PC-9 (cell line): ENCODE measurements around the gene TMEM238. TPM values are rescaled to one million over a fixed set of nuclear protein-coding genes. Genes with fewer than 3 reads are reported as not detected.
A peak's percentile ranks its signal among the peaks of the same experiment; 100 is the strongest.
"Not testable (repeated sequence)": the region's sequence is repeated elsewhere in the genome, so short reads cannot be mapped to it uniquely, and the experiment has no call there.

Experiments used
- BruUV-seq: library from RNA; stranded (reverse); fragments of 400-500 nt; replicated peaks from 2 replicates; lab custom pipeline; 2021; lab: Mats Ljungman, UMichigan
- CTCF ChIA-PET: fragments of 300-600 bp; sonication (Branson Sonifier 250); formaldehyde crosslinking; loops from one replicate; lab custom pipeline; 2022; ENCODE audit warnings: antibody characterized with exemption; lab: Charles Lee
- POLR2A ChIA-PET: fragments of 300-600 bp; sonication (Branson Sonifier 250); formaldehyde crosslinking; loops from one replicate; lab custom pipeline; 2022; ENCODE audit warnings: antibody characterized with exemption; ENCODE audit not compliant: unreplicated experiment; lab: Charles Lee
- DNase-seq, 2 experiments: peaks; one replicate each; pipeline versions ENCODE4 v3.0.0 to v3.0.0-alpha.2; 2015 to 2022; ENCODE audit warnings: mixed read lengths in 1 of 2
- H2AFZ ChIP-seq: fragments of 200-600 bp; sonication (generic); 2 replicates; pipeline ENCODE4 v1.8.1; 2017; ENCODE audit warnings: antibody characterized with exemption
- H3F3A ChIP-seq: fragments of 200-600 bp; sonication (generic); 2 replicates; pipeline ENCODE4 v1.8.1; 2017; ENCODE audit warnings: antibody characterized with exemption, mild to moderate bottlenecking, low read depth; ENCODE audit not compliant: insufficient read depth
- H3K27ac ChIP-seq: fragments of 200-600 bp; sonication (generic); 2 replicates; pipeline ENCODE4 v1.6.1; 2016; ENCODE audit warnings: mixed run types
- H3K27me3 ChIP-seq: fragments of 200-600 bp; sonication (generic); 2 replicates; pipeline ENCODE4 v1.6.1; 2016; ENCODE audit warnings: low read depth, mixed run types; ENCODE audit not compliant: insufficient read depth
- H3K36me3 ChIP-seq: fragments of 200-600 bp; sonication (generic); 2 replicates; pipeline ENCODE4 v1.6.1; 2016; ENCODE audit warnings: low read depth, mixed run types
- H3K4me1 ChIP-seq: fragments of 200-600 bp; sonication (generic); replicated peaks from 2 replicates; pipeline ENCODE4 v1.6.1; 2016; ENCODE audit warnings: mixed run types; ENCODE audit not compliant: insufficient read depth
- H3K4me2 ChIP-seq: fragments of 200-600 bp; sonication (generic); 2 replicates; pipeline ENCODE4 v1.6.1; 2017; ENCODE audit warnings: mixed run types
- H3K4me3 ChIP-seq: fragments of 200-600 bp; sonication (generic); 2 replicates; pipeline ENCODE4 v1.6.1; 2016; ENCODE audit warnings: mixed run types
- H3K79me2 ChIP-seq: fragments of 200-600 bp; sonication (generic); 2 replicates; pipeline ENCODE4 v1.6.1; 2017; ENCODE audit warnings: low read depth, mixed run types
- H3K9me2 ChIP-seq: fragments of 200-600 bp; sonication (generic); 2 replicates; pipeline ENCODE4 v1.8.1; 2017; ENCODE audit warnings: mild to moderate bottlenecking; ENCODE audit not compliant: insufficient read depth
- H3K9me3 ChIP-seq: fragments of 200-600 bp; sonication (generic); 2 replicates; pipeline ENCODE4 v1.8.1; 2016; ENCODE audit warnings: low read depth; ENCODE audit not compliant: insufficient read depth
- H4K20me1 ChIP-seq: fragments of 200-600 bp; sonication (generic); 2 replicates; pipeline ENCODE4 v1.8.1; 2017; ENCODE audit not compliant: insufficient read depth
- CTCF ChIP-seq: fragments of 200-600 bp; sonication (generic); conservative IDR thresholded peaks from 2 replicates; pipeline ENCODE4 v1.6.1; 2017; ENCODE audit warnings: mixed run types, antibody characterized with exemption, mild to moderate bottlenecking, moderate library complexity
- EZH2 ChIP-seq: fragments of 200-600 bp; sonication (generic); IDR thresholded peaks from 2 replicates; pipeline ENCODE4 v1.8.0; 2017; ENCODE audit warnings: antibody characterized with exemption, low read depth
- intact Hi-C: fragments of 100-400 bp; cut with micrococcal nuclease; formaldehyde crosslinking; loops from one replicate; pipeline ENCODE4 v1.10.0; 2022; ENCODE audit not compliant: unreplicated experiment
- total RNA-seq: library from RNA; stranded (reverse); gene quantifications from 2 replicates; pipeline ENCODE4 v1.2.3, GENCODE V29; 2021

The TMEM238 gene
- total RNA-seq, 1 experiment from 2014 or later = 40.4 TPM

- intact Hi-C loops = loop anchor here (5.0 kb wide), 1 partner anchor 241 kb away; the partner anchor contains the start of gene DNAAF3
- Histone ChIP-seq H3K79me2 (peaks cover 40% of the 10 kb centered on the region), H3K4me3 (peak overlapping the region; percentile 63), H3F3A (peaks cover 36% of the 10 kb centered on the region), H3K4me2 (peak overlapping the region; percentile 84), H3K36me3 (peaks cover 21% of the 10 kb centered on the region), H3K27me3 (no peaks in the 10 kb centered on the region), H2AFZ (peak overlapping the region; percentile 85), H3K4me1 (peaks cover 21% of the 10 kb centered on the region), H4K20me1 (peaks cover 34% of the 10 kb centered on the region), H3K27ac (peak overlapping the region; percentile 28; the same call in 1 of the 2 replicates), H3K9me3 (no peaks in the 10 kb centered on the region), H3K9me2 (no peaks in the 10 kb centered on the region)
- CTCF ChIA-PET = no interaction called here
- TF ChIP-seq EZH2 (no peak), CTCF (no peak)
- BruUV-seq = TSS peak; percentile 91
- DNase-seq = no peak
- POLR2A ChIA-PET = interaction anchor here (0.7 kb wide), 1 partner anchor 107 kb away, joined by 3 read pairs; no protein-coding TSS in a partner anchor
Measured at GRCh38 chr19:55408533-55408872, 24.4 kb upstream of the TMEM238 start.

GRCh38 chr19:55407800-55408532 lies 23.9 kb upstream of the TMEM238 start:
- Histone ChIP-seq H3K9me3 (no peaks in the 10 kb centered on the region), H3K4me2 (peak overlapping the region; percentile 84), H3K4me3 (peak overlapping the region; percentile 63), H3K27ac (peak overlapping the region; percentile 86), H2AFZ (peak overlapping the region; percentile 85), H3K36me3 (peaks cover 24% of the 10 kb centered on the region), H3K9me2 (no peaks in the 10 kb centered on the region), H4K20me1 (peaks cover 39% of the 10 kb centered on the region), H3K4me1 (peaks cover 21% of the 10 kb centered on the region), H3K79me2 (peaks cover 45% of the 10 kb centered on the region), H3F3A (peaks cover 41% of the 10 kb centered on the region), H3K27me3 (no peaks in the 10 kb centered on the region)
- DNase-seq = peak; percentile 95 to 98
- BruUV-seq = no TSS peak
- intact Hi-C loops = loop anchor here (2.0 to 5.0 kb wide), 3 partner anchors 23 to 241 kb away; partner anchors contain the start of genes DNAAF3, KMT5C, RPL28 and TMEM238
- POLR2A ChIA-PET = interaction anchor here (0.5 to 1.2 kb wide), 19 partner anchors 14 to 339 kb away, joined by 3 to 42 read pairs (median 5); partner anchors contain the start of genes HSPBP1, ISOC2, KMT5C and TMEM238
- TF ChIP-seq EZH2 = no peak
- TF ChIP-seq CTCF = no peak
- CTCF ChIA-PET = no interaction called here

- H3K9me2 ChIP-seq, DNase-seq, H3K9me3 ChIP-seq, CTCF ChIA-PET, BruUV-seq, H3K27me3 ChIP-seq: not testable (repeated sequence)
- intact Hi-C loops = loop anchor here (2.0 to 5.0 kb wide), 3 partner anchors 23 to 240 kb away; partner anchors contain the start of genes DNAAF3, KMT5C, RPL28 and TMEM238
- Histone ChIP-seq H3K79me2 (peaks cover 50% of the 10 kb centered on the region), H2AFZ (peak within 1 kb of the TSS; percentile 85), H3K4me2 (peak within 1 kb of the TSS; percentile 84), H4K20me1 (peaks cover 44% of the 10 kb centered on the region), H3K36me3 (peaks cover 29% of the 10 kb centered on the region), H3K27ac (peak within 1 kb of the TSS; percentile 86), H3K4me1 (peaks cover 21% of the 10 kb centered on the region), H3K4me3 (peak within 1 kb of the TSS; percentile 63), H3F3A (peaks cover 46% of the 10 kb centered on the region)
- POLR2A ChIA-PET = interaction anchor here (0.6 to 1.2 kb wide), 16 partner anchors 22 to 338 kb away, joined by 3 to 42 read pairs (median 6); partner anchors contain the start of genes HSPBP1, ISOC2, KMT5C and TMEM238
Measured at GRCh38 chr19:55407550-55407799, 23.4 kb upstream of the TMEM238 start, which contains the start of gene UBE2S. TSS of gene UBE2S (minus strand) at chr19:55407788. CDS start at chr19:55407589, 199 bp downstream.
